PFSK-1 (cell line): ENCODE results near the gene SDK1.

ENCODE experiments used
- FOXP2 ChIP-seq: optimal IDR thresholded peaks from 2 replicates; pipeline ENCODE3; 2011; ENCODE audit warnings: borderline replicate concordance, control low read depth, inconsistent platforms; ENCODE audit not compliant: insufficient read depth; ENCODE audit errors: extremely low read length, extremely low read depth
- POLR2AphosphoS5 ChIP-seq: IDR thresholded peaks from 2 replicates; pipeline ENCODE4 v1.6.1; 2012; ENCODE audit warnings: low read depth, mild to moderate bottlenecking, control low read depth, low read length, moderate library complexity
- SIN3A ChIP-seq: IDR thresholded peaks from 2 replicates; pipeline ENCODE4 v1.6.1; 2012; ENCODE audit warnings: mild to moderate bottlenecking, low read length, moderate library complexity, borderline replicate concordance; ENCODE audit not compliant: insufficient read depth
- TAF1 ChIP-seq: IDR thresholded peaks from 2 replicates; pipeline ENCODE4 v1.6.1; 2012; ENCODE audit warnings: low read length, control low read depth, borderline replicate concordance; ENCODE audit not compliant: insufficient read depth
- TF ChIP-seq, protein P1 (sequence below), 2 experiments: IDR thresholded peaks; 2 replicates each; pipeline versions ENCODE4 v1.6.1 to v1.8.0; 2011 to 2012; ENCODE audit warnings: low read depth in 2 of 2, low read length in 2 of 2, control low read depth in 1 of 2, inconsistent platforms in 1 of 2, mild to moderate bottlenecking in 1 of 2, moderate library complexity in 1 of 2; ENCODE audit not compliant: insufficient read depth in 1 of 2

Gene SDK1

GRCh38 chr7:4163565-4164203 is 862.6 kb downstream of the SDK1 start:
- TF ChIP-seq FOXP2 (no peak), POLR2AphosphoS5 (no peak), SIN3A (no peak), TAF1 (no peak)
- TF ChIP-seq, protein P1, sequence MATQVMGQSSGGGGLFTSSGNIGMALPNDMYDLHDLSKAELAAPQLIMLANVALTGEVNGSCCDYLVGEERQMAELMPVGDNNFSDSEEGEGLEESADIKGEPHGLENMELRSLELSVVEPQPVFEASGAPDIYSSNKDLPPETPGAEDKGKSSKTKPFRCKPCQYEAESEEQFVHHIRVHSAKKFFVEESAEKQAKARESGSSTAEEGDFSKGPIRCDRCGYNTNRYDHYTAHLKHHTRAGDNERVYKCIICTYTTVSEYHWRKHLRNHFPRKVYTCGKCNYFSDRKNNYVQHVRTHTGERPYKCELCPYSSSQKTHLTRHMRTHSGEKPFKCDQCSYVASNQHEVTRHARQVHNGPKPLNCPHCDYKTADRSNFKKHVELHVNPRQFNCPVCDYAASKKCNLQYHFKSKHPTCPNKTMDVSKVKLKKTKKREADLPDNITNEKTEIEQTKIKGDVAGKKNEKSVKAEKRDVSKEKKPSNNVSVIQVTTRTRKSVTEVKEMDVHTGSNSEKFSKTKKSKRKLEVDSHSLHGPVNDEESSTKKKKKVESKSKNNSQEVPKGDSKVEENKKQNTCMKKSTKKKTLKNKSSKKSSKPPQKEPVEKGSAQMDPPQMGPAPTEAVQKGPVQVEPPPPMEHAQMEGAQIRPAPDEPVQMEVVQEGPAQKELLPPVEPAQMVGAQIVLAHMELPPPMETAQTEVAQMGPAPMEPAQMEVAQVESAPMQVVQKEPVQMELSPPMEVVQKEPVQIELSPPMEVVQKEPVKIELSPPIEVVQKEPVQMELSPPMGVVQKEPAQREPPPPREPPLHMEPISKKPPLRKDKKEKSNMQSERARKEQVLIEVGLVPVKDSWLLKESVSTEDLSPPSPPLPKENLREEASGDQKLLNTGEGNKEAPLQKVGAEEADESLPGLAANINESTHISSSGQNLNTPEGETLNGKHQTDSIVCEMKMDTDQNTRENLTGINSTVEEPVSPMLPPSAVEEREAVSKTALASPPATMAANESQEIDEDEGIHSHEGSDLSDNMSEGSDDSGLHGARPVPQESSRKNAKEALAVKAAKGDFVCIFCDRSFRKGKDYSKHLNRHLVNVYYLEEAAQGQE (IDR thresholded peaks at IDR 0.05; ENCODE audit: insufficient read depth in 1 of 2, low read depth in 2 of 2, low read length in 2 of 2): no peak

GRCh38 chr7:4164556-4164955 is 863.5 kb downstream of the SDK1 start:
- TF ChIP-seq TAF1 (no peak), POLR2AphosphoS5 (no peak), SIN3A (no peak), FOXP2 (no peak)
- TF ChIP-seq, protein P1 (IDR thresholded peaks at IDR 0.05; ENCODE audit: insufficient read depth in 1 of 2, low read depth in 2 of 2, low read length in 2 of 2): no peak

GRCh38 chr7:4166340-4166739 is 865.3 kb downstream of the SDK1 start:
- no peak for TF ChIP-seq SIN3A
- no peak for TF ChIP-seq POLR2AphosphoS5
- TF ChIP-seq, protein P1 (IDR thresholded peaks at IDR 0.05; ENCODE audit: insufficient read depth in 1 of 2, low read depth in 2 of 2, low read length in 2 of 2): no peak

DNA sequence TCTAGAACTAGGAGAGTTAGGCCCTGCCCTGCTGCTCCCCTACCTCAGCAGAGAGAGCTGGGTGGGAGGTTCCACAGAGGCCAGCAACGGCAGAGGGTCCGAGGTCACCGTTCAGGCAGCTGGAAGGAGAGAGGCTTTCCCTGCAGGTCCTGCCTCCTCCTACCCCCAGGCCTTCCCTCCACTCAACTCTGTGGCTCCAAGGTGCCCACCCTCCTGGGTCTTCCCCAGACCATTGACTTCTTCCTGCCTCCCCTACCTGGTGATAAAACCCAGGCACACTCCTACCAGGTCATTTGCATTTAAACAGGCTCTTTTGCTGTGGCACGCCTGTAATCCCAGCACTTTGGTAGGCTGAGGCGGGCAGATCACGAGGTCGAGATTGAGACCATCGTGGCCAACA is 865.8 kb downstream of the SDK1 start:
- no peak for TF ChIP-seq POLR2AphosphoS5
- TF ChIP-seq SIN3A: no peak
- TF ChIP-seq FOXP2: no peak
- no peak for TF ChIP-seq TAF1
- TF ChIP-seq, protein P1 (IDR thresholded peaks at IDR 0.05; ENCODE audit: insufficient read depth in 1 of 2, low read depth in 2 of 2, low read length in 2 of 2): no peak
